ENCODE data around the gene CCDC77.
A peak's percentile ranks its signal among the peaks of the same experiment; 100 is the strongest.
"Not testable (repeated sequence)": the region's sequence is repeated elsewhere in the genome, so short reads cannot be mapped to it uniquely, and the experiment has no call there.

Gene CCDC77

DNA sequence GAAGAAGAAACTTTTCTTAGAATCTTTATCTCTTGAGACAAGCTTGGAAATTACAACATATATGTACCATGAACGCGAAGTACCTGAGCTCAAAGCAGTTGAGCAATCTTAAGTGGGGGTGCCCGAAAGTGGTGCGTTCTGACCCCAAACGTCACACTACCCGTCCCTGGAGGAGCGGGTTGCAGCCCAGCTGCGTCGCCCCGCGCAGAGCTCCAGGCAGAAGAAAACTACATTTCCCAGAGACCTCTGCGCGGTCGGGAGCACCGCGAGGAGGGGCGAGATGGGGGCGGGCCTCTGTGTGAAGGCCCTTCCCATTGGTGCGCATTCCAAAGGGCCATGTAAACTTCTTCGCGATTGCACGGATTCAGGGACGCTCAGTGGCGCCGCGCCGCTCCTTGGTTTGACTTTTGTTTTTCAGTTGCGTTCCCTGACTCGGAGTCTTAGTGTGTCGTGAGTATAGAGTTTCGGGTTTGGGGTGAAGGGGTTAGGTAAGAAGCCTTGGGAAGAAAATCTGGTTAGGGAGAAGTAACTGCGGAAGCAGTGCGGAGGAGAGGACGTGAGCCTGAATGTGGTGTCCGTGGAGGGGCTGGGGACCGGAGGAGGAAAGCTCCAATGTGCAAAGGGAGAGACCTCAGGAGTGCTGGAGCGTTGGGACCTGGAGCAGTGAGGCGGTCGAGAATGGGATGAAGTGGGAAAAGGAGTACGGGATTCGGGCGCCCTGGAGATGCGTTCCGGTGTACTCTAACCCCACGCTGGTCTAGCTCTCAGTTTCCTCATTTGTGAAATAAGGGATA, at the start of gene CCDC77:
CCDC77 (plus strand) TSS at position 410 of the 794 bp plus-strand sequence. CDS start 7,740 bp downstream, outside the sequence.
- peak; percentile 99 for FAIRE-seq
- DNase-seq (ENCODE audit: extremely low spot score, insufficient read length, low read depth), result peak; percentile 86

DNA sequence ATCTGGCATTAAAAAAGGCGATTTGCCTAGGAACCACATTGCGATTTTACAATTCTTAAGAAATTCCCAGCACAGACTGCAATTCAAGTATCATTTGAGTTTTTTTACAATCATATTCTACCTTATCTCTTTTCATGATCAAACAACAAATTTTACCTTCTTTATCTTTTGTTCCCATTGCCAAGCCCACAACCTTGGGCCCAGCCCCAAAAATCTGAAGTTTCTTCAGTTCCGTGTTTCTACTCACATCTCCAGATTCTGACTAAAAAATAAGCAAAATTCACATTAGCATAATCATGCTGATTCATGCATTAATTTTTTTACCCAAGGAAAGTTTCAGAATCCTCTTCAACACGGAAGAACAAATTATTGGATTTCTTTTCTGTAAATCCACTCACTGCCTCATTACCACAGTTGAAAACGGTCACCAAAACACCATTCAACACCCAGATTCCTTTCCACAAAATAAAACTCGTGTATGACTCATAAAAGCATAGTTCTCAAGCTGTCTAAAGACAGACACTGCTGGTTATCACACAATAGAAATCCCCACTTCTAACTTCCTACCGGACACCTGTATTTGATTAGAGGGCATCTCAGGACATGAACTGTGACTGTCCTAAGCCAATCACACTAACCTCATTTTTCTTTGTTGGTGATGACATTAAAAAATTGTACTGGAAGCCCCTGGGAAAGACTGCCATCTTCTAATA, 45.0 kb upstream of the CCDC77 start:
- no peak for DNase-seq (ENCODE audit: extremely low spot score, insufficient read length, low read depth)

GRCh38 chr12:359091-359490, 42.4 kb upstream of the CCDC77 start:
- FAIRE-seq (no peak), DNase-seq (ENCODE audit: extremely low spot score, insufficient read length, low read depth) (no peak)

More for the DNA sequence above, 45.0 kb upstream of the CCDC77 start:
- FAIRE-seq, result no peak

GRCh38 chr12:366820-367219, 34.6 kb upstream of the CCDC77 start:
- FAIRE-seq (no peak), DNase-seq (ENCODE audit: extremely low spot score, insufficient read length, low read depth) (no peak)

GRCh38 chr12:367972-368371, 33.5 kb upstream of the CCDC77 start:
- FAIRE-seq, result no peak
- DNase-seq (ENCODE audit: extremely low spot score, insufficient read length, low read depth), result no peak

DNA sequence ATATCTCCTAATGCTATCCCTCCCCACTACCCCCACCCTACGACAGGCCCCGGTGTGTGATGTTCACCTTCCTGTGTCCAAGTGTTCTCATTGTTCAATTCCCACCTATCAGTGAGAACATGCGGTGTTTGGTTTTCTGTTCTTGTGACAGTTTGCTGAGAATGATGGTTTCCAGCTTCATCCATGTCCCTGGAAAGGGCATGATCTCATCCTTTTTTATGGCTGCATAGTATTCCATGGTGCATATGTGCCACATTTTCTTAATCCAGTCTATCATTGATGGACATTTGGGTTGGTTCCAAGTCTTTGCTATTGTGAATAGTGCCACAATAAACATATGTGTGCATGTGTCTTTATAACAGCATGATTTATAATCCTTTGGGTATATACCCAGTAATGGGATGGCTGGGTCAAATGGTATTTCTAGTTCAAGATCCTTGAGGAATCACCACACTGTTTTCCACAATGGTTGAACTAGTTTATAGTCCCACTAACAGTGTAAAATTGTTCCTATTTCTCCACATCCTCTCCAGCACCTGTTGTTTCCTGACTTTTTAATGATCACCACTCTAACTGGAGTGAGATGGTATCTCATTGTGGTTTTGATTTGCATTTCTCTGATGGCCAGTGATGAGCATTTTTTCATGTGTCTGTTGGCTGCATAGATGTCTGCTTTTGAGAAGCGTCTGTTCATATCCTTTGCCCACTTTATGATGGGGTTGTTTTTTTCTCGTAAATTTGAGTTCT, 30.5 kb upstream of the CCDC77 start:
- DNase-seq (ENCODE audit: extremely low spot score, insufficient read length, low read depth); FAIRE-seq: not testable (repeated sequence)

DNA sequence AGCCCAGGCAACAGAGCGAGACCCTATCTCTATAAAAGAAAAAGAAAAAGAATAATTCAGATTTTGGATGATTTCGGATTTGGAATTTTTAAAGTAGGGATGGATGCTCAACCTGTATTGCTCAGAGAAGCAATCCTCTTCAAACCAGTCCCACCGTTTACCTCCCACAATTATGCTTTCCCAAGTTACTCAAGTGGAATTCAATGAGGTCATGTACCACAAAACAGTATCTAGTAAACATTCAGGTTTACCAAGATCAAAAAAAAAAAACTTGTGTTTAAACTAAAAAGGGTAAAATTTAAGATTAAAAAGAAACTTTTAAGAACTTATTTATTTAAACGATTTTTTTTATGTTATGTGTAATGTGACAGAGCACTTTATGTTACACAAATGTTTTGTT, 14.8 kb upstream of the CCDC77 start:
- no peak for FAIRE-seq
- DNase-seq (ENCODE audit: extremely low spot score, insufficient read length, low read depth), result no peak

DNA sequence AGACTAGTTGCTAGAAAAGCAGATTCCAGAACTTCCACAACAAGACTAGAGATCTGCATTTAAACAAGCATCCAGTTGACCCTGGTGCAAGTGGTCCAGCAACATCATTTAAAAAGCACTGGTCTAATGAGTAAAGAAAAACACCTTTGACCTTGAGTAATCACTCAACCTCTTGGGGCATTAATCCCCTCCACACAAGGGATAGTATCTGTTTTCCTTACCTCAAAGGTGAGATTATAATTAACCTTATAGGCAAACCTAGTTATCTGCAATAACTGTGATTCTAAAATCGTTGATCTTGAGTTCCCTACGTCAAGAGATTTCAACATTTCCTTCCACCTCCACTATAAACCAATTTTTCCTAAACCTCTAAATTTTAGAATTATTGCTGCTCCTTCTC, 13.4 kb upstream of the CCDC77 start:
- FAIRE-seq, result peak; percentile 29
- DNase-seq (ENCODE audit: extremely low spot score, insufficient read length, low read depth), result no peak

DNA sequence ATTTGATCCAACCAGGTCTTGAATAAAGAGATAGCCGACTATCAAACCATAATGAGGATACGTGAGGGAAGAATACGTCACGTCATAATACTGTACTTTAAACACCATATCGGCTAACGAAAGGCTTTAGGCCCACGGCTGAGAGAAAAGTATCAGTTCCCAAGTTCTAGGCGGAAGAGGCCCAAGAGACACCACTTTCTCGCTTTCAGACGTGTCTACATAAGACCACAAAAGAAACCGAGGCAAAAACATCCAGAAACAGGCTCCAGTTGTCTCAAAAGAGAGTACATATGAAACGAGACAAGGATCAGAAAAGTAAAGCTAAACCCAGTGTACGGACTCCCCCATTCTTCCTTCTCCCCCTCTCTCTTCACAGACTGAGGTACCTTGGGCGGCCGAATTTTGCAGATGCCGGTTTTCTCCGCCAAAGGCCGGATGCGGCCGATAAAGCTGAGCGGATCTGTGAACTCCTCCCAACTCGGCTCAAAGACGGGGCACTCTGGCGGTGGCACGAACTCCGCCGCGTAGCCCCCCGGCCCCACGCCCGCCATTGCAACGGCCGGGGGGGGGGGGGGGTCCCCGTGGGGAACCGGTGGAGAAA, 12.8 kb upstream of the CCDC77 start:
- FAIRE-seq (no peak), DNase-seq (ENCODE audit: extremely low spot score, insufficient read length, low read depth) (peak; percentile 11)

GRCh38 chr12:389142-390096, 12.0 kb upstream of the CCDC77 start, which contains the start of gene KDM5A:
KDM5A (minus strand) TSS chr12:389320; CDS start chr12:389091, 229 bp downstream.
- DNase-seq (ENCODE audit: extremely low spot score, insufficient read length, low read depth), result peak; percentile 80
- peak; percentile 96 for FAIRE-seq

GRCh38 chr12:400828-401227, 616 bp upstream of the CCDC77 start:
- no peak for FAIRE-seq
- no peak for DNase-seq (ENCODE audit: extremely low spot score, insufficient read length, low read depth)

GRCh38 chr12:402029-402389, 565 bp downstream of the CCDC77 start:
- no peak for DNase-seq (ENCODE audit: extremely low spot score, insufficient read length, low read depth)
- FAIRE-seq, result peak; percentile 29

DNA sequence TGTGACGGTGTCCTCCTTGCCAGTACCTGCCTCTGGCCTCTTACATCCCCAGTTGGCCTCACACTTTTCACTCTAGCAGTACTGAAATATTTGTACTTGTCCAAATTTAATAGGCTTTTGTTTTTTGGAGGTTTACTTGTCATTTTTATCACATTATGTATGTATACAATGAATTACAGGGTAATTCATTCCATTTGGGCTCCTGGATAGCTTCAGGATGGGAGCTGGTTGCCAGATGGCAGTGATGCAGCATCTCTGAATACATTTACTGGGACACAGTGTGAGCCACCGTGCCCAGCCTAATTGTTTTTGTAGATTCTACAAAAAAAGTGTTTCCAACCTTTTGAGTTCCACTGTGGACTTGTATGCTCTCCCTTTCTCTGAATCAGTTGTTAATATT, 13.4 kb downstream of the CCDC77 start:
- no peak for DNase-seq (ENCODE audit: extremely low spot score, insufficient read length, low read depth)
- FAIRE-seq, result no peak

DNA sequence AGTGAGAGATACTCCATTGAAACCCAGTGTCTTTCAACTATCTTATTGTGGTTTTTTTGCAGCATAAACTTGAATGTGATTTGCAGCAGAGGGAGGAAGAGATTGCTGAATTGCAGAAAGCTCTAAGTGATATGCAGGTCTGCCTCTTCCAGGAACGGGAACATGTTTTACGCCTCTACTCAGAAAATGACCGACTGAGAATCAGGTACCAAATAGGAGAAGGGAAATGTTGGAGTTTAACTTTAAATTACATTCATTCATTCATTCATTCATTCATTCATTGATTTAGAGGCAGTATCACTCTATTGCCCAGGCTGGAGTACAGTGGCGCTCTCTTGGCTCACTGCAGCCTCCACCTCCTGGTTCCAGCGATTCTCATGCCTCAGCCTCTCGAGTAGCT, 17.0 kb downstream of the CCDC77 start:
- FAIRE-seq (no peak), DNase-seq (ENCODE audit: extremely low spot score, insufficient read length, low read depth) (no peak)

GRCh38 chr12:422526-422925, 21.1 kb downstream of the CCDC77 start:
- no peak for DNase-seq (ENCODE audit: extremely low spot score, insufficient read length, low read depth)
- FAIRE-seq, result no peak

- not testable (repeated sequence) for FAIRE-seq; DNase-seq (ENCODE audit: extremely low spot score, insufficient read length, low read depth)
These were observed 34.3 kb downstream of the CCDC77 start for GRCh38 chr12:435737-436136.

GRCh38 chr12:442235-442884, 40.9 kb downstream of the CCDC77 start:
- FAIRE-seq (peak; percentile 26), DNase-seq (ENCODE audit: extremely low spot score, insufficient read length, low read depth) (no peak)

- FAIRE-seq (no peak), DNase-seq (ENCODE audit: extremely low spot score, insufficient read length, low read depth) (no peak)
These were observed 45.7 kb downstream of the CCDC77 start for GRCh38 chr12:447141-447540.

GRCh38 chr12:449203-449602, 47.8 kb downstream of the CCDC77 start:
- DNase-seq (ENCODE audit: extremely low spot score, insufficient read length, low read depth) (no peak), FAIRE-seq (no peak)

All from GM18507 (cell line).